ENCODE results near the gene TECPR2.
"Not testable (repeated sequence)": the region's sequence is repeated elsewhere in the genome, so short reads cannot be mapped to it uniquely, and the experiment has no call there.

The TECPR2 gene

GRCh38 chr14:102333390-102333789, 29.4 kb upstream of the TECPR2 start:
- DNase-seq (ENCODE audit: low spot score): no peak

- DNase-seq (ENCODE audit: low spot score): no peak
Observed at GRCh38 chr14:102333795-102334705, 28.7 kb upstream of the TECPR2 start.

GRCh38 chr14:102335163-102335562, 27.6 kb upstream of the TECPR2 start:
- DNase-seq (ENCODE audit: low spot score): no peak

- no peak for DNase-seq (ENCODE audit: low spot score)
Observed at GRCh38 chr14:102338724-102339123, 24.0 kb upstream of the TECPR2 start.

- no peak for DNase-seq (ENCODE audit: low spot score)
Observed at GRCh38 chr14:102341566-102341965, 21.2 kb upstream of the TECPR2 start.

GRCh38 chr14:102342238-102342637, 20.5 kb upstream of the TECPR2 start:
- no peak for DNase-seq (ENCODE audit: low spot score)

GRCh38 chr14:102344084-102344483, 18.7 kb upstream of the TECPR2 start:
- no peak for DNase-seq (ENCODE audit: low spot score)

GRCh38 chr14:102344485-102344884, 18.3 kb upstream of the TECPR2 start:
- DNase-seq (ENCODE audit: low spot score): no peak

- no peak for DNase-seq (ENCODE audit: low spot score)
Observed at GRCh38 chr14:102345232-102345631, 17.5 kb upstream of the TECPR2 start.

- DNase-seq (ENCODE audit: low spot score): no peak
Observed at GRCh38 chr14:102346645-102347044, 16.1 kb upstream of the TECPR2 start.

- no peak for DNase-seq (ENCODE audit: low spot score)
Observed at GRCh38 chr14:102348376-102348775, 14.4 kb upstream of the TECPR2 start.

GRCh38 chr14:102351023-102351422, 11.7 kb upstream of the TECPR2 start:
- DNase-seq (ENCODE audit: low spot score): no peak

GRCh38 chr14:102351593-102351992, 11.1 kb upstream of the TECPR2 start:
- DNase-seq (ENCODE audit: low spot score): not testable (repeated sequence)

- no peak for DNase-seq (ENCODE audit: low spot score)
Observed at GRCh38 chr14:102352213-102352612, 10.5 kb upstream of the TECPR2 start.

GRCh38 chr14:102353126-102353619, 9.6 kb upstream of the TECPR2 start:
- DNase-seq (ENCODE audit: low spot score): no peak

GRCh38 chr14:102356280-102356679, 6.5 kb upstream of the TECPR2 start:
- no peak for DNase-seq (ENCODE audit: low spot score)

GRCh38 chr14:102359341-102359740, 3.4 kb upstream of the TECPR2 start:
- DNase-seq (ENCODE audit: low spot score): no peak

- DNase-seq (ENCODE audit: low spot score): no peak
Observed at GRCh38 chr14:102360388-102360787, 2.4 kb upstream of the TECPR2 start.

GRCh38 chr14:102362084-102362483, 657 bp upstream of the TECPR2 start:
- no peak for DNase-seq (ENCODE audit: low spot score)

GRCh38 chr14:102363182-102363943, 622 bp downstream of the TECPR2 start:
- DNase-seq (ENCODE audit: low spot score): no peak

- no peak for DNase-seq (ENCODE audit: low spot score)
Observed at GRCh38 chr14:102370305-102370809, 7.6 kb downstream of the TECPR2 start.

GRCh38 chr14:102371361-102371760, 8.6 kb downstream of the TECPR2 start:
- no peak for DNase-seq (ENCODE audit: low spot score)

GRCh38 chr14:102373110-102373509, 10.4 kb downstream of the TECPR2 start:
- DNase-seq (ENCODE audit: low spot score): no peak
